IMR-90 (cell line): ENCODE results near the gene RNF223.

ENCODE experiments used
- BHLHE40 ChIP-seq: fragments of 150-350 bp; IDR thresholded peaks from 2 replicates; pipeline ENCODE4 v1.6.1; 2016; ENCODE audit warnings: mild to moderate bottlenecking, low read depth, low read length
- CEBPB ChIP-seq: IDR thresholded peaks from 2 replicates; pipeline ENCODE4 v1.6.1; 2012; ENCODE audit warnings: low read depth, low read length, improper control_type of control experiment
- MXI1 ChIP-seq: IDR thresholded peaks from 2 replicates; pipeline ENCODE4 v1.6.1; 2012; ENCODE audit warnings: low read depth, mild to moderate bottlenecking, low read length, moderate library complexity, borderline replicate concordance
- POLR2A ChIP-seq: IDR thresholded peaks from 2 replicates; pipeline ENCODE4 v1.6.1; 2012; ENCODE audit warnings: mild to moderate bottlenecking, low read depth, low read length
- RAD21 ChIP-seq: IDR thresholded peaks from 2 replicates; pipeline ENCODE4 v1.6.1; 2012; ENCODE audit warnings: low read length, improper control_type of control experiment
- RFX5 ChIP-seq: IDR thresholded peaks from 2 replicates; pipeline ENCODE4 v1.8.0; 2012; ENCODE audit warnings: low read depth, mild to moderate bottlenecking, low read length, moderate library complexity
- SMC3 ChIP-seq: fragments of 150-350 bp; IDR thresholded peaks from 2 replicates; pipeline ENCODE4 v1.6.1; 2016; ENCODE audit warnings: low read depth, mild to moderate bottlenecking, antibody characterized with exemption, low read length, moderate library complexity
- TF ChIP-seq, protein P1 (sequence below): conservative IDR thresholded peaks from 2 replicates; pipeline ENCODE4 v1.5.1; 2012; ENCODE audit warnings: mild to moderate bottlenecking, low read depth, low read length, improper control_type of control experiment

GRCh38 chr1:1114431-1114830, 40.3 kb upstream of the RNF223 start:
- TF ChIP-seq, protein P1, sequence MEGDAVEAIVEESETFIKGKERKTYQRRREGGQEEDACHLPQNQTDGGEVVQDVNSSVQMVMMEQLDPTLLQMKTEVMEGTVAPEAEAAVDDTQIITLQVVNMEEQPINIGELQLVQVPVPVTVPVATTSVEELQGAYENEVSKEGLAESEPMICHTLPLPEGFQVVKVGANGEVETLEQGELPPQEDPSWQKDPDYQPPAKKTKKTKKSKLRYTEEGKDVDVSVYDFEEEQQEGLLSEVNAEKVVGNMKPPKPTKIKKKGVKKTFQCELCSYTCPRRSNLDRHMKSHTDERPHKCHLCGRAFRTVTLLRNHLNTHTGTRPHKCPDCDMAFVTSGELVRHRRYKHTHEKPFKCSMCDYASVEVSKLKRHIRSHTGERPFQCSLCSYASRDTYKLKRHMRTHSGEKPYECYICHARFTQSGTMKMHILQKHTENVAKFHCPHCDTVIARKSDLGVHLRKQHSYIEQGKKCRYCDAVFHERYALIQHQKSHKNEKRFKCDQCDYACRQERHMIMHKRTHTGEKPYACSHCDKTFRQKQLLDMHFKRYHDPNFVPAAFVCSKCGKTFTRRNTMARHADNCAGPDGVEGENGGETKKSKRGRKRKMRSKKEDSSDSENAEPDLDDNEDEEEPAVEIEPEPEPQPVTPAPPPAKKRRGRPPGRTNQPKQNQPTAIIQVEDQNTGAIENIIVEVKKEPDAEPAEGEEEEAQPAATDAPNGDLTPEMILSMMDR = no peak
- no peak for TF ChIP-seq POLR2A
- no peak for TF ChIP-seq MXI1
- TF ChIP-seq CEBPB = no peak
- TF ChIP-seq RAD21 = no peak
- TF ChIP-seq RFX5 = no peak
- no peak for TF ChIP-seq BHLHE40
- TF ChIP-seq SMC3 = no peak
